CD4-positive, alpha-beta T cell (primary cell): ENCODE results near the gene MYO9B. TPM values are rescaled to one million over a fixed set of nuclear protein-coding genes. Genes with fewer than 3 reads are reported as not detected.
A peak's percentile ranks its signal among the peaks of the same experiment; 100 is the strongest.
"Not testable (repeated sequence)": the region's sequence is repeated elsewhere in the genome, so short reads cannot be mapped to it uniquely, and the experiment has no call there.

Experiments
- ATAC-seq: fragments of 200-7000 bp; cut with Tn5 transposase; one replicate; pipeline ENCODE4 v1.10.0; 2022; ENCODE audit warnings: mild to moderate bottlenecking; ENCODE audit not compliant: poor library complexity
- CTCF ChIA-PET: fragments of 350-600 bp; sonication (Branson Sonifier 250); formaldehyde crosslinking; loops from one replicate; lab custom pipeline; 2021; ENCODE audit warnings: antibody characterized with exemption, inconsistent platforms; lab: Charles Lee
- POLR2A ChIA-PET: fragments of 350-600 bp; sonication (Branson Sonifier 250); formaldehyde crosslinking; loops from one replicate; lab custom pipeline; 2021; ENCODE audit warnings: antibody characterized with exemption, inconsistent platforms; lab: Charles Lee
- DNase-seq, 14 experiments: peaks; one replicate each; pipeline ENCODE4 v3.0.0-alpha.2; 2013 to 2020; ENCODE audit warnings: mixed read lengths in 2 of 14
- H3K27ac ChIP-seq, 2 donors: one replicate each; pipeline versions ENCODE4 v1.5.1 to v1.7.0; 2013; ENCODE audit warnings: low read length in 2 of 2, low read depth in 1 of 2, mild to moderate bottlenecking in 1 of 2
- H3K27me3 ChIP-seq, 2 experiments: 1 replicate in 1 of 2; 2 replicates in 1 of 2; pipeline versions ENCODE4 v1.6.1 to v1.7.0; 2013; ENCODE audit warnings: low read length in 2 of 2, control low read depth in 1 of 2, mild to moderate bottlenecking in 1 of 2, moderate library complexity in 1 of 2; ENCODE audit not compliant: insufficient read depth in 2 of 2, control insufficient read depth in 1 of 2
- H3K36me3 ChIP-seq: one replicate; pipeline ENCODE4 v1.6.1; 2013; ENCODE audit warnings: low read length, control low read depth; ENCODE audit not compliant: insufficient read depth
- H3K4me1 ChIP-seq: one replicate; pipeline ENCODE4 v1.6.1; 2013; ENCODE audit warnings: low read length, control low read depth; ENCODE audit not compliant: insufficient read depth
- H3K4me3 ChIP-seq: one replicate; pipeline ENCODE4 v1.5.1; 2013; ENCODE audit warnings: mild to moderate bottlenecking, low read length, moderate library complexity
- H3K9me3 ChIP-seq, 2 experiments: 1 replicate in 1 of 2; 2 replicates in 1 of 2; pipeline versions ENCODE4 v1.6.1 to v1.7.0; 2013; ENCODE audit warnings: low read length in 2 of 2, mild to moderate bottlenecking in 2 of 2, control low read depth in 1 of 2, moderate library complexity in 1 of 2; ENCODE audit not compliant: control insufficient read depth in 1 of 2, insufficient read depth in 1 of 2
- H3K27ac Mint-ChIP-seq: one replicate; pipeline ENCODE4 v1.8.0; 2020; ENCODE audit warnings: mixed read lengths
- H3K27me3 Mint-ChIP-seq: one replicate; pipeline ENCODE4 v1.8.0; 2021; ENCODE audit warnings: mixed read lengths
- H3K36me3 Mint-ChIP-seq: one replicate; pipeline ENCODE4 v1.8.0; 2021; ENCODE audit warnings: low read depth, mixed read lengths
- H3K4me1 Mint-ChIP-seq: one replicate; pipeline ENCODE4 v1.8.0; 2021; ENCODE audit warnings: low read depth, mixed read lengths
- H3K4me3 Mint-ChIP-seq: one replicate; pipeline ENCODE4 v1.8.0; 2020; ENCODE audit warnings: mild to moderate bottlenecking, mixed read lengths
- H3K9me3 Mint-ChIP-seq: one replicate; pipeline ENCODE4 v1.8.0; 2020; ENCODE audit warnings: mixed read lengths
- intact Hi-C, 2 experiments: fragments of 100-400 bp; cut with DNase I in 1 of 2; cut with micrococcal nuclease in 1 of 2; formaldehyde crosslinking; loops; one replicate each; pipeline versions ENCODE4 v1.15.1 to v1.9.0; 2023 to 2025; cut with DNase I, micrococcal nuclease
- total RNA-seq, 174 experiments: library from RNA in 2 of 174; stranded (reverse) in 2 of 174; gene quantifications; one replicate each; pipeline ENCODE4 v1.2.3 and lab custom pipeline; 2021 to 2026
- TF ChIP-seq, protein P1 (sequence below): fragments of 200-600 bp; IDR thresholded peaks from one replicate; pipeline ENCODE4 v1.8.0; 2022; ENCODE audit warnings: antibody characterized with exemption, mild to moderate bottlenecking

Gene MYO9B
- total RNA-seq, 2 experiments from 2014 or later = 176 to 184 TPM

DNA sequence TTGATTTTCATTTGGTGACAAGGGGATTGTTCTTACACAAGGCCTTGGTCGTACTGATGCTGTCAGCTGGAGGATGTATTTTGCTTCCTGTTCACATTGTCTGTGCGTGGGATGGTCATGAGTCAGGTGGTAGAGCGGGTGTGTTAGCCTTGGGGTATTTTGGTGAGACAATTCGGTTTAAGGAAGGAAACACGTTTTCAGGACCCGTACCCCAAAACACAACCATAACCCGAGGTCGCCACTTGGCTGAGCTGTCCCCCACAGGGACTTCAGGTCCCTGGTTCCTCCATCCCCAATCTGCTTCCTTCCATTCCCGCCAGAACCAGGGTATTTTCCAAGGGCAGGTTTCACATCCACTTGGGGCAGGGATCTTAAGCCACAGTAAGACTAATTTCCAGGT, 15.0 kb downstream of the MYO9B start:
- H3K27me3 Mint-ChIP-seq = no peaks in the 10 kb centered on the region
- H3K36me3 ChIP-seq = peaks cover 21% of the 10 kb centered on the region
- POLR2A ChIA-PET = interaction anchor here (1.1 to 1.2 kb wide), 2 partner anchors 16 to 135 kb away, joined by 3 to 5 read pairs; partner anchors contain the start of gene OCEL1
- H3K9me3 ChIP-seq = no peaks in the 10 kb centered on the region
- CTCF ChIA-PET = interaction anchor here (1.5 kb wide), 1 partner anchor 10 kb away, joined by 5 read pairs; no protein-coding TSS in a partner anchor
- TF ChIP-seq, protein P1, sequence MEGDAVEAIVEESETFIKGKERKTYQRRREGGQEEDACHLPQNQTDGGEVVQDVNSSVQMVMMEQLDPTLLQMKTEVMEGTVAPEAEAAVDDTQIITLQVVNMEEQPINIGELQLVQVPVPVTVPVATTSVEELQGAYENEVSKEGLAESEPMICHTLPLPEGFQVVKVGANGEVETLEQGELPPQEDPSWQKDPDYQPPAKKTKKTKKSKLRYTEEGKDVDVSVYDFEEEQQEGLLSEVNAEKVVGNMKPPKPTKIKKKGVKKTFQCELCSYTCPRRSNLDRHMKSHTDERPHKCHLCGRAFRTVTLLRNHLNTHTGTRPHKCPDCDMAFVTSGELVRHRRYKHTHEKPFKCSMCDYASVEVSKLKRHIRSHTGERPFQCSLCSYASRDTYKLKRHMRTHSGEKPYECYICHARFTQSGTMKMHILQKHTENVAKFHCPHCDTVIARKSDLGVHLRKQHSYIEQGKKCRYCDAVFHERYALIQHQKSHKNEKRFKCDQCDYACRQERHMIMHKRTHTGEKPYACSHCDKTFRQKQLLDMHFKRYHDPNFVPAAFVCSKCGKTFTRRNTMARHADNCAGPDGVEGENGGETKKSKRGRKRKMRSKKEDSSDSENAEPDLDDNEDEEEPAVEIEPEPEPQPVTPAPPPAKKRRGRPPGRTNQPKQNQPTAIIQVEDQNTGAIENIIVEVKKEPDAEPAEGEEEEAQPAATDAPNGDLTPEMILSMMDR = no peak
- intact Hi-C loops = loop anchor here in 1 of 2 experiments (5.0 kb wide), 1 partner anchor 37 kb away; no protein-coding TSS in a partner anchor
- H3K4me1 ChIP-seq = peaks cover 41% of the 10 kb centered on the region
- peak overlapping the region; percentile 79 for H3K27ac Mint-ChIP-seq
- no peak overlapping the region for H3K4me3 ChIP-seq
- peaks cover 32% of the 10 kb centered on the region for H3K36me3 Mint-ChIP-seq
- H3K27ac ChIP-seq = no peak overlapping the region
- peak overlapping the region; percentile 25 for H3K4me3 Mint-ChIP-seq
- H3K4me1 Mint-ChIP-seq = peaks cover 53% of the 10 kb centered on the region
- H3K27me3 ChIP-seq = no peaks in the 10 kb centered on the region
- peak in 3 of 14 experiments; percentile 32 to 76 (median 67) for DNase-seq
- ATAC-seq = peak; percentile 52
- H3K9me3 Mint-ChIP-seq = no peaks in the 10 kb centered on the region

DNA sequence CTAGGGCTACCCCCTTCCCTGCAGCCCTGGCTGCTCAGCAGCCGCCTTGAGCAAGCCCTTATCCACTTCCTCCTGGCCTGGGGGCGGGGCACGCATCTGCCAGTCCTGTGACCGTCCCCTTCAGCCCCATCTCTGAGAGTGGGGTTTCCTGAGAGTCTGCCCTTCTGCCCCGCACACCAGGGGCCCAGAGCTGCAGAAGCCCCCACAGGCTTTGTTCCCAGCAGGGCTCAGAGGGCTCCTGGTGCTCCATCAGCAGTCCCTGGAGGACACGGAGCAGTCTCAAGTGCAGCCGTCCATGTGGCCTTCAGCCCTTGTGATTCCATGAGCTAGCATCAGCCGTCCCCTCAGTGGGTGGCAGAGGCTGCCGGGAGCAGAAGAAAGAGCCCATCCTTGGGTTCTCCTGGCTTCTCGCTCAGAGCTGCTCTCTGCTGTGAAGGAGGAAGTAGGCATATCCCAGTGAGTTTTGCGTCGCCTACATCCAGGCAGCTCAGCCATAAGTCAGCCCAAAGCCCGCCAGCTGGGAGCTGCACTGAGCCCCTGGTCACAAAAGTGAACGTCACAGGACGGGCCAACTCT, 16.3 kb downstream of the MYO9B start:
- Histone ChIP-seq H3K4me1 (peaks cover 41% of the 10 kb centered on the region), H3K27me3 (no peaks in the 10 kb centered on the region), H3K27ac (no peak overlapping the region), H3K4me3 (no peak overlapping the region), H3K9me3 (no peaks in the 10 kb centered on the region), H3K36me3 (peaks cover 10% of the 10 kb centered on the region)
- ATAC-seq (peak; percentile 49), DNase-seq (peak in 3 of 14 experiments; percentile 15 to 62 (median 62))
- Mint-ChIP-seq H3K4me1 (peaks cover 58% of the 10 kb centered on the region), H3K27ac (no peak overlapping the region), H3K9me3 (no peaks in the 10 kb centered on the region), H3K4me3 (no peak overlapping the region), H3K27me3 (no peaks in the 10 kb centered on the region), H3K36me3 (peaks cover 28% of the 10 kb centered on the region)
- intact Hi-C loops = loop anchor here in 1 of 2 experiments (5.0 kb wide), 1 partner anchor 35 kb away; no protein-coding TSS in a partner anchor
- ChIA-PET CTCF (no interaction called here), POLR2A (interaction anchor here (0.6 kb wide), 1 partner anchor 72 kb away, joined by 3 read pairs; no protein-coding TSS in a partner anchor)
- TF ChIP-seq, protein P1 = no peak

DNA sequence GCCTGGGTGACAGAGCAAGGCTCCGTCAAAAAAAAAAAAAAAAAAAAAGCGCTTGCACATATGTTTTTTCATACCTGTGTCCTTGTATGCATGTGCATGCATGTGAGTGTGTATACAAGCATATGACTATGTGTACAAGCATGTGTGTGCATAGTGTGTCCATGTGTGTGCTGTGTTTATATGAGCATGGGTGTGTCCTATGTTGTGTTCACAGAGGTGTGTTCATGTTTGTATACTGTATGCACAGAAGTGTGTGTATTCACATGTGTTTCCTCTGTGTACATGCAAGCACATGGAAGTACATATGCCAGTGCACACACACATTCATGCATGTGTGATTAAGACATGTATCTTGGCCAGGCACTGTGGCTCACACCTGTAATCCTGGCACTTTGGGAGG, 17.1 kb downstream of the MYO9B start:
- Mint-ChIP-seq H3K27me3 (no peaks in the 10 kb centered on the region), H3K36me3 (peaks cover 20% of the 10 kb centered on the region), H3K4me3 (no peak overlapping the region), H3K27ac (no peak overlapping the region), H3K4me1 (peaks cover 55% of the 10 kb centered on the region), H3K9me3 (no peaks in the 10 kb centered on the region)
- no peak overlapping the region for H3K4me3 ChIP-seq
- no peak for ATAC-seq
- H3K27me3 ChIP-seq = no peaks in the 10 kb centered on the region
- H3K36me3 ChIP-seq = peaks cover 3% of the 10 kb centered on the region
- no peak overlapping the region for H3K27ac ChIP-seq
- ChIA-PET CTCF (no interaction called here), POLR2A (interaction anchor here (0.6 kb wide), 1 partner anchor 71 kb away, joined by 3 read pairs; no protein-coding TSS in a partner anchor)
- DNase-seq = no peak
- H3K9me3 ChIP-seq = no peaks in the 10 kb centered on the region
- peaks cover 41% of the 10 kb centered on the region for H3K4me1 ChIP-seq
- intact Hi-C loops = loop anchor here in 1 of 2 experiments (5.0 kb wide), 1 partner anchor 35 kb away; no protein-coding TSS in a partner anchor
- TF ChIP-seq, protein P1 = no peak

DNA sequence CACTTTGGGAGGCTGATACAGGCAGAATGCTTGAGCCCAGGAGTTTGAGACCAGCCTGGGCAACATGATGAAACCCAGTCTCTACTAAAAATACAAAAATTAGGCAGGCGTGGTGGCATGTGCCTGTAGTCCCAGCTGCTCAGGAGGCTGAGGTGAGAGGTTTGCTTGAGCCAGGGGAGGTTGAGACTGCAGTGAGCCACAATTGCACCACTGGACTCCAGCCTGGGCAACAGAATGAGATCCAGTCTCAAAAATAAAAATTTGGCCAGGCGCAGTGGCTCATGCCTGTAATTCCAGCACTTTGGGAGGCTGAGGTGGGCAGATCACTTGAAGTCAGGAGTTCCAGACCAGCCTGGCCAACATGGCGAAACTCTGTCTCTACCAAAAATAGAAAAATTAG, 19.1 kb downstream of the MYO9B start:
- H3K27ac Mint-ChIP-seq, H3K9me3 Mint-ChIP-seq, H3K27me3 ChIP-seq, H3K9me3 ChIP-seq, H3K27ac ChIP-seq, H3K36me3 ChIP-seq, CTCF ChIA-PET, ATAC-seq, H3K27me3 Mint-ChIP-seq, H3K4me3 Mint-ChIP-seq, H3K4me3 ChIP-seq, DNase-seq: not testable (repeated sequence)
- intact Hi-C loops = loop anchor here in 1 of 2 experiments (5.0 kb wide), 1 partner anchor 33 kb away; no protein-coding TSS in a partner anchor
- POLR2A ChIA-PET = interaction anchor here (0.6 kb wide), 1 partner anchor 31 kb away, joined by 3 read pairs; no protein-coding TSS in a partner anchor
- Mint-ChIP-seq H3K4me1 (peaks cover 38% of the 10 kb centered on the region), H3K36me3 (peaks cover 33% of the 10 kb centered on the region)
- peaks cover 30% of the 10 kb centered on the region for H3K4me1 ChIP-seq
